A549 (cell line): ENCODE measurements around the gene DCLK1. TPM values are rescaled to one million over a fixed set of nuclear protein-coding genes. Genes with fewer than 3 reads are reported as not detected.

Source experiments
- ATAC-seq, 2 experiments: fragments of 200-7000 bp in 1 of 2; fragments of >200 bp in 1 of 2; cut with Nextera tagmentation in 1 of 2; cut with Tn5 transposase in 1 of 2; 3 replicates each; pipeline versions ENCODE4 v1.8.0 to v1.9.1; 2018 to 2020; ENCODE audit warnings: mild to moderate bottlenecking in 1 of 2, moderate library complexity in 1 of 2
- CTCF ChIA-PET: fragments of 300-600 bp; sonication (Branson Sonifier 250); formaldehyde crosslinking; extraction: SDS; loops from one replicate; lab custom pipeline; 2021; ENCODE audit warnings: antibody characterized with exemption, inconsistent platforms; lab: Yijun Ruan, JAX
- POLR2A ChIA-PET: fragments of 350-600 bp; formaldehyde crosslinking; extraction: SDS; loops from one replicate; lab custom pipeline; 2021; ENCODE audit warnings: antibody characterized with exemption, inconsistent platforms; lab: Yijun Ruan, JAX
- DNase-seq, 2 experiments: peaks; one replicate each; pipeline versions ENCODE4 v3.0.0 to v3.0.0-alpha.2; 2011 to 2016; ENCODE audit warnings: low read depth in 1 of 2, low spot score in 1 of 2
- FAIRE-seq: peaks from 2 replicates; lab custom pipeline; 2011; peaks lifted over from hg19 to GRCh38; lab: Jason Lieb, UNC
- H3K27ac ChIP-seq, 2 experiments: fragments of >200 bp; sonication (Bioruptor Twin); formaldehyde crosslinking; 3 replicates each; pipeline ENCODE4 v1.5.1; 2016 to 2017
- H3K4me1 ChIP-seq: fragments of >200 bp; sonication (Bioruptor Twin); formaldehyde crosslinking; 3 replicates; pipeline ENCODE4 v1.6.1; 2016
- H3K4me2 ChIP-seq: fragments of >200 bp; sonication (Bioruptor Twin); formaldehyde crosslinking; 3 replicates; pipeline ENCODE4 v1.6.1; 2016
- H3K4me3 ChIP-seq: fragments of >200 bp; sonication (Bioruptor Twin); formaldehyde crosslinking; 3 replicates; pipeline ENCODE4 v1.5.1; 2016
- H3K9me3 ChIP-seq: fragments of >200 bp; sonication (Bioruptor Twin); formaldehyde crosslinking; 3 replicates; pipeline ENCODE4 v1.6.1; 2016
- CEBPB ChIP-seq, 2 experiments: fragments of >200 bp in 1 of 2; sonication (Bioruptor Twin) in 1 of 2; formaldehyde crosslinking in 1 of 2; IDR thresholded peaks; 2 replicates each; pipeline ENCODE4 v1.6.1; 2012 to 2016
- CTCF ChIP-seq: fragments of >200 bp; sonication (Bioruptor Twin); formaldehyde crosslinking; IDR thresholded peaks from 3 replicates; pipeline ENCODE4 v1.5.1; 2016
- FOSB ChIP-seq: fragments of 250-450 bp; sonication (Bioruptor Pico); IDR thresholded peaks from 2 replicates; pipeline ENCODE4 v1.5.0; 2020; ENCODE audit warnings: mild to moderate bottlenecking, moderate library complexity
- FOSL2 ChIP-seq, 2 experiments: fragments of 450-650 bp in 1 of 2; fragments of >200 bp in 1 of 2; sonication (Bioruptor Twin) in 1 of 2; formaldehyde crosslinking; IDR thresholded peaks; 2 replicates each; pipeline versions ENCODE4 v1.5.0 to v1.6.1; 2016 to 2020; ENCODE audit warnings: mild to moderate bottlenecking in 1 of 2, moderate library complexity in 1 of 2
- JUNB ChIP-seq: fragments of >200 bp; sonication (Bioruptor Twin); formaldehyde crosslinking; IDR thresholded peaks from 2 replicates; pipeline ENCODE4 v1.6.1; 2016
- MAFK ChIP-seq: fragments of 450-650 bp; IDR thresholded peaks from 2 replicates; pipeline ENCODE4 v1.6.1; 2014; ENCODE audit not compliant: partially characterized antibody
- MAZ ChIP-seq: fragments of 150-350 bp; IDR thresholded peaks from 2 replicates; pipeline ENCODE4 v1.6.1; 2014; ENCODE audit warnings: antibody characterized with exemption, low read depth, low read length, borderline replicate concordance
- RARB ChIP-seq: fragments of 250-450 bp; sonication (Bioruptor Pico); IDR thresholded peaks from 2 replicates; pipeline ENCODE4 v1.8.0; 2021; ENCODE audit warnings: mild to moderate bottlenecking, moderate library complexity
- TP53 ChIP-seq: fragments of 250-450 bp; sonication (Bioruptor Pico); IDR thresholded peaks from 2 replicates; pipeline ENCODE4 v1.5.0; 2021; ENCODE audit warnings: mild to moderate bottlenecking, moderate library complexity
- ZFP36 ChIP-seq: fragments of 450-650 bp; IDR thresholded peaks from 2 replicates; pipeline ENCODE4 v1.6.1; 2014; ENCODE audit warnings: borderline replicate concordance; ENCODE audit not compliant: partially characterized antibody
- whole genome bisulfite sequencing: methylation state at CpG from one replicate; pipeline ENCODE4 v1.1.6; 2017; ENCODE audit errors: missing lambda C conversion rate; 5-methylcytosine and 5-hydroxymethylcytosine counted together
- polyA plus RNA-seq, 4 experiments: library from polyadenylated mRNA; depleted of rRNA in 3 of 4; stranded (reverse); fragments of >200 nt; fragmentation: RNase III in 1 of 4; extraction: RNeasy Plus Mini Kit Qiagen cat#74134 plus additional on column Dnase treatment in 1 of 4; gene quantifications; 2 replicates in 3 of 4; 3 replicates in 1 of 4; pipeline ENCODE4 v1.2.3, GENCODE V29; 2011 to 2017
- TF ChIP-seq, protein P1 (sequence below): fragments of >200 bp; sonication (Bioruptor Twin); formaldehyde crosslinking; IDR thresholded peaks from 2 replicates; pipeline ENCODE4 v1.6.1; 2016
- TF ChIP-seq, protein P2 (sequence below): fragments of 150-350 bp; IDR thresholded peaks from 2 replicates; pipeline ENCODE4 v1.6.1; 2014; ENCODE audit warnings: low read depth, mild to moderate bottlenecking, low read length

The DCLK1 gene
- polyA plus RNA-seq, 2 of the 4 experiments (the other 2 are of a cell fraction), result 0.13 to 0.21 TPM

DNA sequence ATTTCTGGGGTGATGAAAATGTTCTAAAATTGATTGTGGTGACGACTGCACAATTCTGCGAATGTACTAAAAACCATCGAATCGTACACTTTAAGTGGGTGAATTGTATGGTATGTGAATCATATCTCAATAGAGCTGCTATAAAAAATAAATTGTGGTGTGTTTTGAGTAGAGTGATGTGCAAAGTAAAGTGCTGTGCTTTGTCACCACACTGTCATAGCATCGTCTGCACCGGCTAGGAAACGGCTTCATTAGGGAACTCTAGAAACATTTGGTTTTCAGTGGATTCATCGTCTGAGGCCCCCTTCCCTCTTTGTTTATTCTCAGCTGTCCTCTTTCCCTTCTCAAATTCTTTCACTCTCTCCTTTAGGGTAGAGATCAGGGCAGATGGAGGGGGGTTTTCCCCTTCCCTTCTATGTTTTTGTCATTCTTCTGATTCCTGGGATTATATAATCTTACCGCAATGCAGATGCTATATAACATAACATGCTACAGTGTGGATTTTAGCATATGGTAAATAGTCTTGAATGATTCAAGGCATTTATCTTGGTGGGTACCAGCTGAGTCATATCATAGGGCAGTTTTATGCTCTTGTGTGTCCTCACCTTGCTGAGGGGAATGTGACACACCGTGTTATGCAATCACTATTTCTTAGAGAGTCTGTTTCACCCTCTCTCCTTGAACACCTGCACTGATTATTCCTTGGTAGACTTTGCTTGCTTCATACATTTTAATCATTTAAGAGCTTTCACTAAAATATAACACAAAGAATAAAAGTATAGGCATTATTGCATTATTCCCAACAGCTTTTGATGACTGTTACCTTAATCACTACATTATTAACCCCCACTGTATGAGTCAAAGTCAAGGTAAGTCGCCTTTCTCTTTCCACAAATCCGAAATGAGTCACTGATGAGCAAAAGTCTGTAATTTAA lies 239.4 kb downstream of the DCLK1 start:
- 0 out of 6 replicates have a peak overlapping the region, but pooled peaks of 1 of the 2 experiments have one; percentile 24 for H3K27ac ChIP-seq
- FAIRE-seq (no peak), DNase-seq (peak in 1 of 2 experiments; percentile 1), ATAC-seq (peak in 1 of 2 experiments; percentile 54; a peak in 1 of 6 replicates)
- TF ChIP-seq JUNB, result peak; percentile 44
- TF ChIP-seq, protein P1, sequence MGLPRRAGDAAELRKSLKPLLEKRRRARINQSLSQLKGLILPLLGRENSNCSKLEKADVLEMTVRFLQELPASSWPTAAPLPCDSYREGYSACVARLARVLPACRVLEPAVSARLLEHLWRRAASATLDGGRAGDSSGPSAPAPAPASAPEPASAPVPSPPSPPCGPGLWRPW, result no peak
- 0 out of 2 replicates have a peak, but pooled peaks have one; percentile 27 for TF ChIP-seq FOSL2 (IDR thresholded peaks at IDR 0.05)
- TF ChIP-seq FOSL2 (CRISPR knock-in tag; IDR thresholded peaks at IDR 0.05), result no peak
- TF ChIP-seq CEBPB (IDR thresholded peaks at IDR 0.05), result peak in 1 of 2 experiments; percentile 32; a peak in 2 of 4 replicates
- H3K9me3 ChIP-seq, result no peaks in the 10 kb centered on the region
- CTCF ChIA-PET, result no interaction called here
- no peak overlapping the region for H3K4me3 ChIP-seq
- peak overlapping the region; percentile 10; the same call in 2 of the 3 replicates for H3K4me2 ChIP-seq
- POLR2A ChIA-PET, result no interaction called here
- H3K4me1 ChIP-seq, result peaks cover 10% of the 10 kb centered on the region; the same call in 1 of the 3 replicates
- 27% methylated on average over 12 of the region's 12 CpGs for WGBS

DNA sequence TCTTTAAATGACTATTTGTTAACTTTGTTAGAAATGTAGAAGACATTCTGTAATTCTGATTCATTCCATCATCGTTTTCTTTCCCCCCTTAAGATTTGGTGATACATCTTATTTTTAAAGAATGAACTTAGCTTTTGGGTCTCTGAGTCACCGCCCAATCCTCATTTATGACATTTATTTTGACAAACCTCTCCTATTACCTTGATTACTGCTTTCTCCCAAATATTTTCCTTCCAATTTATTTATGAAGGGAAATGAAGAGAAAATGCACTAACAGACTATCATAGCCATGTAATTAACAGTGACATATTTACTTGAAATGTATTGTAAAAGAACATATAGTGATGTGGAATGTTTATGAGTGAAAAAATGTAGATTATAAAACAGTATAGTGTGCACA lies 241.6 kb downstream of the DCLK1 start:
- H3K4me3 ChIP-seq, result no peak overlapping the region
- peaks cover 10% of the 10 kb centered on the region; the same call in 1 of the 3 replicates for H3K4me1 ChIP-seq
- FAIRE-seq, result no peak
- ChIA-PET POLR2A (no interaction called here), CTCF (no interaction called here)
- no peaks in the 10 kb centered on the region for H3K9me3 ChIP-seq
- no peak for DNase-seq
- 53% methylated on average over 2 of the region's 2 CpGs for WGBS
- H3K4me2 ChIP-seq, result no peak overlapping the region
- no peak overlapping the region for H3K27ac ChIP-seq
- ATAC-seq, result no peak
- TF ChIP-seq RARB (CRISPR knock-in tag) (no peak), ZFP36 (no peak), FOSB (CRISPR knock-in tag) (no peak), CTCF (no peak), MAFK (no peak)

DNA sequence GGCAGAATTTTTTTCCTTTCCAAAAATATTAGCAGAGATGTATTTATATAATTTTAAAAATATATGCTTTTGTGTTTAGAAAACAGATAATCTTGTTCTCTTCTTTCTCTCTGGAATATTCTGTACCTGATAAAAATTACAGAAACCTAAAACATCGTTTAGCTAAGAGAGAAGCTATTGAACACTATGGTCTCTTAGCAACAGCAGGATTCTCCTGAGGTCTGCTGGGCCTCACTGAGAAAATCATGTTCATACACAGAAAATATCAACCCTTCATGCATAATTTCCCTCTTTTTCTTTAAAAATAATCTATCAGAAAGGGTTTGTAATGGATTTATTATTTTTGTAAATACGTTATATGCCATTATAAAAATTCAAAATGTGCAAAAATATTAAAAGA lies 242.2 kb downstream of the DCLK1 start:
- no peak overlapping the region for H3K4me2 ChIP-seq
- H3K9me3 ChIP-seq, result no peaks in the 10 kb centered on the region
- 25% methylated on average over 2 of the region's 2 CpGs for WGBS
- DNase-seq (no peak), ATAC-seq (no peak), FAIRE-seq (no peak)
- no peak overlapping the region for H3K27ac ChIP-seq
- no peak overlapping the region for H3K4me3 ChIP-seq
- CTCF ChIA-PET, result no interaction called here
- TF ChIP-seq TP53 (no peak), JUNB (no peak), MAZ (no peak)
- TF ChIP-seq, protein P2, sequence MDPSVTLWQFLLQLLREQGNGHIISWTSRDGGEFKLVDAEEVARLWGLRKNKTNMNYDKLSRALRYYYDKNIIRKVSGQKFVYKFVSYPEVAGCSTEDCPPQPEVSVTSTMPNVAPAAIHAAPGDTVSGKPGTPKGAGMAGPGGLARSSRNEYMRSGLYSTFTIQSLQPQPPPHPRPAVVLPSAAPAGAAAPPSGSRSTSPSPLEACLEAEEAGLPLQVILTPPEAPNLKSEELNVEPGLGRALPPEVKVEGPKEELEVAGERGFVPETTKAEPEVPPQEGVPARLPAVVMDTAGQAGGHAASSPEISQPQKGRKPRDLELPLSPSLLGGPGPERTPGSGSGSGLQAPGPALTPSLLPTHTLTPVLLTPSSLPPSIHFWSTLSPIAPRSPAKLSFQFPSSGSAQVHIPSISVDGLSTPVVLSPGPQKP, result no peak
- H3K4me1 ChIP-seq, result peaks cover 10% of the 10 kb centered on the region; the same call in 1 of the 3 replicates
- POLR2A ChIA-PET, result no interaction called here

GRCh38 chr13:35888457-35888883 lies 242.7 kb downstream of the DCLK1 start:
- H3K27ac ChIP-seq, result no peak overlapping the region
- TF ChIP-seq ZFP36, result no peak
- DNase-seq (no peak), ATAC-seq (no peak), FAIRE-seq (no peak)
- ChIA-PET CTCF (no interaction called here), POLR2A (no interaction called here)
- peaks cover 10% of the 10 kb centered on the region; the same call in 1 of the 3 replicates for H3K4me1 ChIP-seq
- 31% methylated on average over 3 of the region's 3 CpGs for WGBS
- H3K4me3 ChIP-seq, result no peak overlapping the region
- H3K4me2 ChIP-seq, result no peak overlapping the region
- H3K9me3 ChIP-seq, result no peaks in the 10 kb centered on the region
